Measurements from ENCODE around the gene TCF4. TPM values are rescaled to one million over a fixed set of nuclear protein-coding genes. Genes with fewer than 3 reads are reported as not detected.

The TCF4 gene
- total RNA-seq, 1 experiment from 2014 or later = 12.5 TPM

- Histone ChIP-seq H4K20me1 (ENCODE audit: low read length) (no peaks in the 10 kb centered on the region), H3K79me2 (ENCODE audit: low read length) (no peaks in the 10 kb centered on the region), H3K4me1 (ENCODE audit: insufficient read depth, low read length) (peaks cover 17% of the 10 kb centered on the region), H3F3A (ENCODE audit: low read length, unreplicated experiment) (no peaks in the 10 kb centered on the region), H3K4me3 (ENCODE audit: low read length) (no peak overlapping the region), H3K9me2 (replicated peaks; ENCODE audit: low read length) (no peaks in the 10 kb centered on the region), H2AFZ (ENCODE audit: low read length) (no peak overlapping the region), H3K9ac (ENCODE audit: low read length) (no peak overlapping the region), H3K36me3 (ENCODE audit: low read depth, low read length) (no peaks in the 10 kb centered on the region), H3K27me3 (ENCODE audit: low read length) (no peaks in the 10 kb centered on the region), H3K4me2 (ENCODE audit: low read length) (no peak overlapping the region), H3K9me3 (ENCODE audit: low read length) (no peaks in the 10 kb centered on the region), H3K27ac (ENCODE audit: low read length) (no peak overlapping the region)
- TF ChIP-seq EZH2phosphoT487 (IDR thresholded peaks at IDR 0.05; ENCODE audit: borderline replicate concordance, low read length) = no peak
- no peak for TF ChIP-seq EZH2 (IDR thresholded peaks at IDR 0.05; ENCODE audit: low read length, unreplicated experiment)
- TF ChIP-seq CTCF (conservative IDR thresholded peaks at IDR 0.05; ENCODE audit: low read depth, low read length) = no peak
- ChIA-PET POLR2A (ENCODE audit: unreplicated experiment) (no interaction called here), CTCF (no interaction called here)
- intact Hi-C loops (cut with micrococcal nuclease) = no loop called here
- BruUV-seq (replicated peaks) = no TSS peak
- DNase-seq = peak; percentile 15
- no peak for ATAC-seq
Measured at GRCh38 chr18:55504808-55505207, 83.2 kb downstream of the TCF4 start.

DNA sequence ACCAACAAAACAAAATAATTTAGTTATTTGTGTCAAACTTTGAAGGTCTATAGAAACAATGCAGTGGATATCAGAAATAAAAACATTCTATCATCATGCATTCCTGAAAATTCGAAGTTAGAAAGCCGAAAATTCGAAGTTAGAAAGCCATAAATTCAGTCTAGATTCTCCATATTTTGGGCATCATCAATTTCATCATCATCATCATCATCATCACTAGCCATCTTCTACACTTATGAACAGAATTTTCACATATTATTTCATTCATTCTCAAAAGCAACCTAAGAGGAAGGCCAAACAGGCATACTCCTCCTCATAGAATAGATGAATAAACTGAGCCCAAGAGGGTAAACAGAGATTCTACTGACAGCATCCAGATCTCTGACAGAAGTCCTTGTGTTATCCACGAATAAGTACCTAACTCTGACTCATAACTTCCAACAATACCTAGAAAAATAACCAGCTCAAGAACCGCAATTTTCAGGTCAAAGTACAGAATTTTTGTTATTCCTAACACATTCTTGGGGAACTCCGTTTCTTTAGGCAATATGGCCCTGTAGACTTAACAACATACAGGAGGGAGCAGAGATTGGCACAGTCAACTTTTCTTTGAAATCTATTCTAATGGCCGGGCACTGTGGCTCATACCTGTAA, 84.7 kb downstream of the TCF4 start:
- peaks cover 12% of the 10 kb centered on the region; the same call in 1 of the 2 replicates for H3K4me1 ChIP-seq (ENCODE audit: insufficient read depth, low read length)
- no peak overlapping the region for H3K4me2 ChIP-seq (ENCODE audit: low read length)
- no peaks in the 10 kb centered on the region for H3K79me2 ChIP-seq (ENCODE audit: low read length)
- no peaks in the 10 kb centered on the region for H3K9me2 ChIP-seq (replicated peaks; ENCODE audit: low read length)
- H3K27ac ChIP-seq (ENCODE audit: low read length) = no peak overlapping the region
- TF ChIP-seq EZH2phosphoT487 (IDR thresholded peaks at IDR 0.05; ENCODE audit: borderline replicate concordance, low read length) (no peak), CTCF (conservative IDR thresholded peaks at IDR 0.05; ENCODE audit: low read depth, low read length) (no peak), EZH2 (IDR thresholded peaks at IDR 0.05; ENCODE audit: low read length, unreplicated experiment) (no peak)
- no peak for ATAC-seq
- H3K36me3 ChIP-seq (ENCODE audit: low read depth, low read length) = no peaks in the 10 kb centered on the region
- H3F3A ChIP-seq (ENCODE audit: low read length, unreplicated experiment) = no peaks in the 10 kb centered on the region
- ChIA-PET CTCF (no interaction called here), POLR2A (ENCODE audit: unreplicated experiment) (no interaction called here)
- no TSS peak for BruUV-seq (replicated peaks)
- H3K9me3 ChIP-seq (ENCODE audit: low read length) = no peaks in the 10 kb centered on the region
- DNase-seq = no peak
- no peak overlapping the region for H3K4me3 ChIP-seq (ENCODE audit: low read length)
- no peaks in the 10 kb centered on the region for H3K27me3 ChIP-seq (ENCODE audit: low read length)
- H2AFZ ChIP-seq (ENCODE audit: low read length) = no peak overlapping the region
- intact Hi-C loops (cut with micrococcal nuclease) = no loop called here
- H4K20me1 ChIP-seq (ENCODE audit: low read length) = no peaks in the 10 kb centered on the region
- no peak overlapping the region for H3K9ac ChIP-seq (ENCODE audit: low read length)

GRCh38 chr18:55501982-55502710, 85.8 kb downstream of the TCF4 start:
- H2AFZ ChIP-seq (ENCODE audit: low read length) = no peak overlapping the region
- ATAC-seq = no peak
- no peaks in the 10 kb centered on the region for H3K27me3 ChIP-seq (ENCODE audit: low read length)
- no peak for TF ChIP-seq EZH2phosphoT487 (IDR thresholded peaks at IDR 0.05; ENCODE audit: borderline replicate concordance, low read length)
- TF ChIP-seq EZH2 (IDR thresholded peaks at IDR 0.05; ENCODE audit: low read length, unreplicated experiment) = no peak
- TF ChIP-seq CTCF (conservative IDR thresholded peaks at IDR 0.05; ENCODE audit: low read depth, low read length) = no peak
- no peak overlapping the region for H3K4me2 ChIP-seq (ENCODE audit: low read length)
- no peak overlapping the region for H3K27ac ChIP-seq (ENCODE audit: low read length)
- H3K9me3 ChIP-seq (ENCODE audit: low read length) = no peaks in the 10 kb centered on the region
- H3K9me2 ChIP-seq (replicated peaks; ENCODE audit: low read length) = no peaks in the 10 kb centered on the region
- no peaks in the 10 kb centered on the region for H3K36me3 ChIP-seq (ENCODE audit: low read depth, low read length)
- no peaks in the 10 kb centered on the region for H3K79me2 ChIP-seq (ENCODE audit: low read length)
- H3K4me1 ChIP-seq (ENCODE audit: insufficient read depth, low read length) = peaks cover 12% of the 10 kb centered on the region; the same call in 1 of the 2 replicates
- no peak overlapping the region for H3K4me3 ChIP-seq (ENCODE audit: low read length)
- H3K9ac ChIP-seq (ENCODE audit: low read length) = no peak overlapping the region
- H4K20me1 ChIP-seq (ENCODE audit: low read length) = no peaks in the 10 kb centered on the region
- ChIA-PET CTCF (no interaction called here), POLR2A (ENCODE audit: unreplicated experiment) (no interaction called here)
- intact Hi-C loops (cut with micrococcal nuclease) = no loop called here
- no peak for DNase-seq
- H3F3A ChIP-seq (ENCODE audit: low read length, unreplicated experiment) = no peaks in the 10 kb centered on the region
- no TSS peak for BruUV-seq (replicated peaks)
